ENCODE measurements around the gene ZC3H14. TPM values are rescaled to one million over a fixed set of nuclear protein-coding genes. Genes with fewer than 3 reads are reported as not detected.
A peak's percentile ranks its signal among the peaks of the same experiment; 100 is the strongest.

ZC3H14 gene
- polyA plus RNA-seq, 1 of the 3 experiments (the other 2 are of a cell fraction): 61.5 TPM

DNA sequence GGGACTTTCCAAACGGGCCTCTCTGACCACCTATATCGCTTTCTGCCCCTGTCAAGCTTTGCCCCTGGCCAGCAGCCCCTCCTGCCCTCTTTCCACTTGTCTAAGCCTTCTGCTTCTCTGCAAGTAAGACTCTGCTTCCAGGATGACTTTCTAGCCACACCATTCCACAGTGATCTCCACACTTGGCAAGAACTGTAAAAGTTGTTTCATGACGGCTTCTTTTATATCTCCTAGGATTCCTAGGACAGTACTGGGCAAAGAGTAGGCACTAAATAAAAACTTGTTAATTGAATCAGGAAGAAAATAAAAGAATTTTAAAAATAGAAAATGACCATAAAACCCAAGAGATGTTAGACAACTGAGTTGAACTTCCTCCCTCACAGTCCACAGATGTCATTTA is 6.3 kb upstream of the ZC3H14 start:
- POLR2A ChIA-PET: no interaction called here
- no peak overlapping the region for H3K27ac ChIP-seq (ENCODE audit: low read depth in 2 of 2, low read length in 1 of 2)
- TF ChIP-seq RXRA (IDR thresholded peaks at IDR 0.05; ENCODE audit: borderline replicate concordance, low read depth) (no peak), FOXM1 (IDR thresholded peaks at IDR 0.05; ENCODE audit: low read depth) (no peak), SIN3A (IDR thresholded peaks at IDR 0.05; ENCODE audit: borderline replicate concordance, low read depth, low read length) (no peak), FOSL2 (IDR thresholded peaks at IDR 0.05; ENCODE audit: borderline replicate concordance, low read depth) (no peak), MXI1 (IDR thresholded peaks at IDR 0.05; ENCODE audit: low read depth, low read length) (no peak), RAD21 (IDR thresholded peaks at IDR 0.05; ENCODE audit: low read length) (no peak), EP300 (IDR thresholded peaks at IDR 0.05; ENCODE audit: borderline replicate concordance in 1 of 2, low read depth in 1 of 2, low read length in 1 of 2) (no peak), NFIC (IDR thresholded peaks at IDR 0.05; ENCODE audit: borderline replicate concordance) (no peak), RCOR1 (IDR thresholded peaks at IDR 0.05; ENCODE audit: low read length) (no peak), FOXJ3 (CRISPR knock-in tag; IDR thresholded peaks at IDR 0.05) (no peak), CHD2 (IDR thresholded peaks at IDR 0.05; ENCODE audit: low read length, partially characterized antibody) (no peak), TEAD4 (IDR thresholded peaks at IDR 0.05; ENCODE audit: borderline replicate concordance, insufficient read depth) (no peak)
- TF ChIP-seq, protein P1, sequence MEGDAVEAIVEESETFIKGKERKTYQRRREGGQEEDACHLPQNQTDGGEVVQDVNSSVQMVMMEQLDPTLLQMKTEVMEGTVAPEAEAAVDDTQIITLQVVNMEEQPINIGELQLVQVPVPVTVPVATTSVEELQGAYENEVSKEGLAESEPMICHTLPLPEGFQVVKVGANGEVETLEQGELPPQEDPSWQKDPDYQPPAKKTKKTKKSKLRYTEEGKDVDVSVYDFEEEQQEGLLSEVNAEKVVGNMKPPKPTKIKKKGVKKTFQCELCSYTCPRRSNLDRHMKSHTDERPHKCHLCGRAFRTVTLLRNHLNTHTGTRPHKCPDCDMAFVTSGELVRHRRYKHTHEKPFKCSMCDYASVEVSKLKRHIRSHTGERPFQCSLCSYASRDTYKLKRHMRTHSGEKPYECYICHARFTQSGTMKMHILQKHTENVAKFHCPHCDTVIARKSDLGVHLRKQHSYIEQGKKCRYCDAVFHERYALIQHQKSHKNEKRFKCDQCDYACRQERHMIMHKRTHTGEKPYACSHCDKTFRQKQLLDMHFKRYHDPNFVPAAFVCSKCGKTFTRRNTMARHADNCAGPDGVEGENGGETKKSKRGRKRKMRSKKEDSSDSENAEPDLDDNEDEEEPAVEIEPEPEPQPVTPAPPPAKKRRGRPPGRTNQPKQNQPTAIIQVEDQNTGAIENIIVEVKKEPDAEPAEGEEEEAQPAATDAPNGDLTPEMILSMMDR (IDR thresholded peaks at IDR 0.05): no peak
- TF ChIP-seq, protein P2, sequence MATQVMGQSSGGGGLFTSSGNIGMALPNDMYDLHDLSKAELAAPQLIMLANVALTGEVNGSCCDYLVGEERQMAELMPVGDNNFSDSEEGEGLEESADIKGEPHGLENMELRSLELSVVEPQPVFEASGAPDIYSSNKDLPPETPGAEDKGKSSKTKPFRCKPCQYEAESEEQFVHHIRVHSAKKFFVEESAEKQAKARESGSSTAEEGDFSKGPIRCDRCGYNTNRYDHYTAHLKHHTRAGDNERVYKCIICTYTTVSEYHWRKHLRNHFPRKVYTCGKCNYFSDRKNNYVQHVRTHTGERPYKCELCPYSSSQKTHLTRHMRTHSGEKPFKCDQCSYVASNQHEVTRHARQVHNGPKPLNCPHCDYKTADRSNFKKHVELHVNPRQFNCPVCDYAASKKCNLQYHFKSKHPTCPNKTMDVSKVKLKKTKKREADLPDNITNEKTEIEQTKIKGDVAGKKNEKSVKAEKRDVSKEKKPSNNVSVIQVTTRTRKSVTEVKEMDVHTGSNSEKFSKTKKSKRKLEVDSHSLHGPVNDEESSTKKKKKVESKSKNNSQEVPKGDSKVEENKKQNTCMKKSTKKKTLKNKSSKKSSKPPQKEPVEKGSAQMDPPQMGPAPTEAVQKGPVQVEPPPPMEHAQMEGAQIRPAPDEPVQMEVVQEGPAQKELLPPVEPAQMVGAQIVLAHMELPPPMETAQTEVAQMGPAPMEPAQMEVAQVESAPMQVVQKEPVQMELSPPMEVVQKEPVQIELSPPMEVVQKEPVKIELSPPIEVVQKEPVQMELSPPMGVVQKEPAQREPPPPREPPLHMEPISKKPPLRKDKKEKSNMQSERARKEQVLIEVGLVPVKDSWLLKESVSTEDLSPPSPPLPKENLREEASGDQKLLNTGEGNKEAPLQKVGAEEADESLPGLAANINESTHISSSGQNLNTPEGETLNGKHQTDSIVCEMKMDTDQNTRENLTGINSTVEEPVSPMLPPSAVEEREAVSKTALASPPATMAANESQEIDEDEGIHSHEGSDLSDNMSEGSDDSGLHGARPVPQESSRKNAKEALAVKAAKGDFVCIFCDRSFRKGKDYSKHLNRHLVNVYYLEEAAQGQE (IDR thresholded peaks at IDR 0.05; ENCODE audit: low read depth, low read length): no peak
- TF ChIP-seq, protein P3, sequence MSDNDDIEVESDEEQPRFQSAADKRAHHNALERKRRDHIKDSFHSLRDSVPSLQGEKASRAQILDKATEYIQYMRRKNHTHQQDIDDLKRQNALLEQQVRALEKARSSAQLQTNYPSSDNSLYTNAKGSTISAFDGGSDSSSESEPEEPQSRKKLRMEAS (IDR thresholded peaks at IDR 0.05; ENCODE audit: low read depth): no peak
- TF ChIP-seq, protein P4, sequence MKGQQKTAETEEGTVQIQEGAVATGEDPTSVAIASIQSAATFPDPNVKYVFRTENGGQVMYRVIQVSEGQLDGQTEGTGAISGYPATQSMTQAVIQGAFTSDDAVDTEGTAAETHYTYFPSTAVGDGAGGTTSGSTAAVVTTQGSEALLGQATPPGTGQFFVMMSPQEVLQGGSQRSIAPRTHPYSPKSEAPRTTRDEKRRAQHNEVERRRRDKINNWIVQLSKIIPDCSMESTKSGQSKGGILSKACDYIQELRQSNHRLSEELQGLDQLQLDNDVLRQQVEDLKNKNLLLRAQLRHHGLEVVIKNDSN (IDR thresholded peaks at IDR 0.05; ENCODE audit: borderline replicate concordance, low read depth): no peak
- DNase-seq: no peak
- no peaks in the 10 kb centered on the region for H3K9me3 ChIP-seq
- H3K79me2 ChIP-seq (ENCODE audit: insufficient read depth): peaks cover 27% of the 10 kb centered on the region
- no peak overlapping the region for H3K4me3 ChIP-seq (ENCODE audit: low read depth in 2 of 2, low read length in 1 of 2)
- no peaks in the 10 kb centered on the region for H3K27me3 ChIP-seq (ENCODE audit: insufficient read depth)
- peak overlapping the region; percentile 36; the same call in 1 of the 2 replicates for H2AFZ ChIP-seq (ENCODE audit: low read depth)
- H3K4me1 ChIP-seq (ENCODE audit: control insufficient read depth in 1 of 2, insufficient read depth in 2 of 2, low read depth in 1 of 2, low read length in 1 of 2): peaks cover 9 to 21% of the 10 kb centered on the region in 2 experiments; a peak in 3 of 4 replicates
- no peaks in the 10 kb centered on the region for H3K36me3 ChIP-seq (replicated peaks in 1 of 2; ENCODE audit: control insufficient read depth in 1 of 2, insufficient read depth in 2 of 2, low read length in 1 of 2)
- CTCF ChIA-PET: interaction anchor here (1.1 kb wide), 1 partner anchor 367 kb away, joined by 3 read pairs; no protein-coding TSS in a partner anchor
- no peak overlapping the region for H3K9ac ChIP-seq
- no peak overlapping the region for H3K4me2 ChIP-seq
- 71% methylated on average over 3 of the region's 3 CpGs for WGBS (ENCODE audit: low lambda C conversion rate)
- H4K20me1 ChIP-seq (ENCODE audit: insufficient read depth): peaks cover 9% of the 10 kb centered on the region; the same call in 1 of the 2 replicates
- no peaks in the 10 kb centered on the region for H3K9me2 ChIP-seq
- H3F3A ChIP-seq (replicated peaks; ENCODE audit: insufficient read depth): peaks cover 20% of the 10 kb centered on the region

Measured in SK-N-SH (cell line).